ENCODE results near the gene SPECC1L.
A peak's percentile ranks its signal among the peaks of the same experiment; 100 is the strongest.

The SPECC1L gene

GRCh38 chr22:24331468-24332440 is 61.1 kb downstream of the SPECC1L start:
- peaks cover 20% of the 10 kb centered on the region for H3K36me3 Mint-ChIP-seq
- H3K4me1 Mint-ChIP-seq, result peaks cover 10% of the 10 kb centered on the region

GRCh38 chr22:24333301-24333700 is 62.7 kb downstream of the SPECC1L start:
- Mint-ChIP-seq H3K27me3 (no peaks in the 10 kb centered on the region), H3K4me1 (peaks cover 10% of the 10 kb centered on the region), H3K4me3 (no peak overlapping the region), H3K9me3 (no peaks in the 10 kb centered on the region), H3K36me3 (peaks cover 22% of the 10 kb centered on the region), H3K27ac (no peak overlapping the region)
- DNase-seq (ENCODE audit: low spot score in 2 of 2) (no peak), ATAC-seq (ENCODE audit: low read depth) (no peak)

More at GRCh38 chr22:24331468-24332440, 61.1 kb downstream of the SPECC1L start:
- H3K27me3 Mint-ChIP-seq, result no peaks in the 10 kb centered on the region
- no peak overlapping the region for H3K4me3 Mint-ChIP-seq
- no peak for DNase-seq (ENCODE audit: low spot score in 2 of 2)
- no peaks in the 10 kb centered on the region for H3K9me3 Mint-ChIP-seq
- peak; percentile 74 for ATAC-seq (ENCODE audit: low read depth)
- H3K27ac Mint-ChIP-seq, result peak overlapping the region; percentile 74

- ATAC-seq (ENCODE audit: low read depth) (no peak), DNase-seq (ENCODE audit: low spot score in 2 of 2) (no peak)
- H3K9me3 Mint-ChIP-seq, result no peaks in the 10 kb centered on the region
- H3K27me3 Mint-ChIP-seq, result no peaks in the 10 kb centered on the region
- peaks cover 6% of the 10 kb centered on the region for H3K4me1 Mint-ChIP-seq
- H3K27ac Mint-ChIP-seq, result no peak overlapping the region
- H3K4me3 Mint-ChIP-seq, result no peak overlapping the region
- H3K36me3 Mint-ChIP-seq, result peaks cover 20% of the 10 kb centered on the region
These were observed 64.9 kb downstream of the SPECC1L start for GRCh38 chr22:24335496-24335895.

- no peak overlapping the region for H3K4me3 Mint-ChIP-seq
- ATAC-seq (ENCODE audit: low read depth), result no peak
- no peaks in the 10 kb centered on the region for H3K9me3 Mint-ChIP-seq
- H3K27me3 Mint-ChIP-seq, result no peaks in the 10 kb centered on the region
- H3K4me1 Mint-ChIP-seq, result peaks cover 6% of the 10 kb centered on the region
- no peak overlapping the region for H3K27ac Mint-ChIP-seq
- DNase-seq (ENCODE audit: low spot score in 2 of 2), result no peak
- H3K36me3 Mint-ChIP-seq, result peaks cover 24% of the 10 kb centered on the region
These were observed 67.4 kb downstream of the SPECC1L start for GRCh38 chr22:24337894-24338645.

- H3K4me3 Mint-ChIP-seq, result no peak overlapping the region
- DNase-seq (ENCODE audit: low spot score in 2 of 2), result no peak
- H3K27ac Mint-ChIP-seq, result no peak overlapping the region
- peaks cover 6% of the 10 kb centered on the region for H3K4me1 Mint-ChIP-seq
- H3K36me3 Mint-ChIP-seq, result peaks cover 24% of the 10 kb centered on the region
- ATAC-seq (ENCODE audit: low read depth), result no peak
- H3K9me3 Mint-ChIP-seq, result no peaks in the 10 kb centered on the region
- no peaks in the 10 kb centered on the region for H3K27me3 Mint-ChIP-seq
These were observed 68.3 kb downstream of the SPECC1L start for GRCh38 chr22:24338726-24339451.

- no peaks in the 10 kb centered on the region for H3K9me3 Mint-ChIP-seq
- peaks cover 6% of the 10 kb centered on the region for H3K4me1 Mint-ChIP-seq
- H3K27ac Mint-ChIP-seq, result no peak overlapping the region
- no peaks in the 10 kb centered on the region for H3K27me3 Mint-ChIP-seq
- H3K4me3 Mint-ChIP-seq, result no peak overlapping the region
- H3K36me3 Mint-ChIP-seq, result peaks cover 25% of the 10 kb centered on the region
- DNase-seq (ENCODE audit: low spot score in 2 of 2) (no peak), ATAC-seq (ENCODE audit: low read depth) (no peak)
These were observed 68.8 kb downstream of the SPECC1L start for GRCh38 chr22:24339452-24339747.

GRCh38 chr22:24341627-24342026 is 71.0 kb downstream of the SPECC1L start:
- no peak for DNase-seq (ENCODE audit: low spot score in 2 of 2)
- ATAC-seq (ENCODE audit: low read depth), result no peak
- no peaks in the 10 kb centered on the region for H3K27me3 Mint-ChIP-seq
- peaks cover 2% of the 10 kb centered on the region for H3K4me1 Mint-ChIP-seq
- H3K36me3 Mint-ChIP-seq, result peaks cover 23% of the 10 kb centered on the region
- no peaks in the 10 kb centered on the region for H3K9me3 Mint-ChIP-seq
- H3K27ac Mint-ChIP-seq, result no peak overlapping the region
- H3K4me3 Mint-ChIP-seq, result no peak overlapping the region

- ATAC-seq (ENCODE audit: low read depth), result no peak
- no peak for DNase-seq (ENCODE audit: low spot score in 2 of 2)
- Mint-ChIP-seq H3K27me3 (no peaks in the 10 kb centered on the region), H3K27ac (no peak overlapping the region), H3K4me1 (peaks cover 2% of the 10 kb centered on the region), H3K4me3 (no peak overlapping the region), H3K9me3 (peaks cover 3% of the 10 kb centered on the region), H3K36me3 (peaks cover 59% of the 10 kb centered on the region)
These were observed 80.0 kb downstream of the SPECC1L start for GRCh38 chr22:24350627-24351026.

- Mint-ChIP-seq H3K36me3 (peaks cover 55% of the 10 kb centered on the region), H3K4me1 (peaks cover 2% of the 10 kb centered on the region), H3K9me3 (peaks cover 3% of the 10 kb centered on the region), H3K27me3 (no peaks in the 10 kb centered on the region), H3K4me3 (no peak overlapping the region), H3K27ac (no peak overlapping the region)
- ATAC-seq (ENCODE audit: low read depth) (no peak), DNase-seq (ENCODE audit: low spot score in 2 of 2) (no peak)
These were observed 82.5 kb downstream of the SPECC1L start for GRCh38 chr22:24353121-24353520.

GRCh38 chr22:24355574-24355973 is 84.9 kb downstream of the SPECC1L start:
- Mint-ChIP-seq H3K27ac (peak overlapping the region; percentile 36), H3K36me3 (peaks cover 50% of the 10 kb centered on the region)

GRCh38 chr22:24357547-24357946 is 86.9 kb downstream of the SPECC1L start:
- DNase-seq (ENCODE audit: low spot score in 2 of 2), result no peak
- peaks cover 48% of the 10 kb centered on the region for H3K36me3 Mint-ChIP-seq
- H3K27me3 Mint-ChIP-seq, result no peaks in the 10 kb centered on the region
- no peak for ATAC-seq (ENCODE audit: low read depth)
- H3K27ac Mint-ChIP-seq, result no peak overlapping the region
- no peak overlapping the region for H3K4me3 Mint-ChIP-seq
- H3K9me3 Mint-ChIP-seq, result peaks cover 3% of the 10 kb centered on the region
- peaks cover 6% of the 10 kb centered on the region for H3K4me1 Mint-ChIP-seq

More at GRCh38 chr22:24355574-24355973, 84.9 kb downstream of the SPECC1L start:
- ATAC-seq (ENCODE audit: low read depth) (no peak), DNase-seq (ENCODE audit: low spot score in 2 of 2) (no peak)
- Mint-ChIP-seq H3K4me3 (no peak overlapping the region), H3K27me3 (no peaks in the 10 kb centered on the region), H3K4me1 (peaks cover 6% of the 10 kb centered on the region), H3K9me3 (peaks cover 3% of the 10 kb centered on the region)

- H3K9me3 Mint-ChIP-seq, result peaks cover 3% of the 10 kb centered on the region
- H3K27me3 Mint-ChIP-seq, result no peaks in the 10 kb centered on the region
- peaks cover 46% of the 10 kb centered on the region for H3K36me3 Mint-ChIP-seq
- DNase-seq (ENCODE audit: low spot score in 2 of 2), result no peak
- H3K4me3 Mint-ChIP-seq, result no peak overlapping the region
- no peak overlapping the region for H3K27ac Mint-ChIP-seq
- H3K4me1 Mint-ChIP-seq, result peaks cover 6% of the 10 kb centered on the region
- no peak for ATAC-seq (ENCODE audit: low read depth)
These were observed 87.6 kb downstream of the SPECC1L start for GRCh38 chr22:24358105-24358836.

GRCh38 chr22:24359452-24360120 is 89.0 kb downstream of the SPECC1L start:
- ATAC-seq (ENCODE audit: low read depth) (no peak), DNase-seq (ENCODE audit: low spot score in 2 of 2) (no peak)
- Mint-ChIP-seq H3K4me3 (no peak overlapping the region), H3K27ac (no peak overlapping the region), H3K27me3 (no peaks in the 10 kb centered on the region), H3K9me3 (no peaks in the 10 kb centered on the region), H3K4me1 (peaks cover 6% of the 10 kb centered on the region), H3K36me3 (peaks cover 37% of the 10 kb centered on the region)

Measured in memory B cell (primary cell).